COLO829 (cell line): ENCODE measurements around the gene CSTF2T.
A peak's percentile ranks its signal among the peaks of the same experiment; 100 is the strongest.

Experiments used
- DNase-seq: peaks from one replicate; pipeline ENCODE4 v3.0.0; 2012; ENCODE audit warnings: low spot score

The CSTF2T gene

GRCh38 chr10:51699475-51700227 lies at the start of gene CSTF2T:
TSS of gene CSTF2T (minus strand) at chr10:51699595. CDS start at chr10:51699549, 46 bp downstream.
- DNase-seq, result peak; percentile 40

- no peak for DNase-seq
These were observed 49.6 kb upstream of the CSTF2T start for GRCh38 chr10:51748959-51749358.

GRCh38 chr10:51747216-51747615 lies 47.8 kb upstream of the CSTF2T start:
- no peak for DNase-seq

- DNase-seq, result no peak
These were observed 46.0 kb upstream of the CSTF2T start for GRCh38 chr10:51745397-51745796.

GRCh38 chr10:51744235-51745000 lies 45.0 kb upstream of the CSTF2T start:
- no peak for DNase-seq

GRCh38 chr10:51743146-51743545 lies 43.8 kb upstream of the CSTF2T start:
- DNase-seq, result no peak

DNA sequence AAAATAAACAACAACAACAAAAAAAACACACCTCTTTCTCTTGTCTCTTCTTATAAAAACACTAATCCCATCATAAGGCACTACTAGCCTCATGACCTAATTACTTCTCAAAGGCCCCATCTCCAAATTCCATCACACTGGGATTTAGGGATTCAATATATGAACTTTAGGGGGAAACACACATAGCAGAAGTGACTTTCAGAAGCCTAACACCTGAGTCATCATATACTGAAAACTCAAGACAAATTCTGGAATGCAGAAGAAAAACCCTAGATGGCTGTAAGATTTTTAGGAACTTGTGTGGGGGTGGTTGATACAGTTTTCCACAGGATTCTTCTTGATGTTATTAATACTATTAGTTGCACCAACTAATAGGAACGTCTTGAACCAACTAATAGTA lies 33.7 kb upstream of the CSTF2T start:
- no peak for DNase-seq

DNA sequence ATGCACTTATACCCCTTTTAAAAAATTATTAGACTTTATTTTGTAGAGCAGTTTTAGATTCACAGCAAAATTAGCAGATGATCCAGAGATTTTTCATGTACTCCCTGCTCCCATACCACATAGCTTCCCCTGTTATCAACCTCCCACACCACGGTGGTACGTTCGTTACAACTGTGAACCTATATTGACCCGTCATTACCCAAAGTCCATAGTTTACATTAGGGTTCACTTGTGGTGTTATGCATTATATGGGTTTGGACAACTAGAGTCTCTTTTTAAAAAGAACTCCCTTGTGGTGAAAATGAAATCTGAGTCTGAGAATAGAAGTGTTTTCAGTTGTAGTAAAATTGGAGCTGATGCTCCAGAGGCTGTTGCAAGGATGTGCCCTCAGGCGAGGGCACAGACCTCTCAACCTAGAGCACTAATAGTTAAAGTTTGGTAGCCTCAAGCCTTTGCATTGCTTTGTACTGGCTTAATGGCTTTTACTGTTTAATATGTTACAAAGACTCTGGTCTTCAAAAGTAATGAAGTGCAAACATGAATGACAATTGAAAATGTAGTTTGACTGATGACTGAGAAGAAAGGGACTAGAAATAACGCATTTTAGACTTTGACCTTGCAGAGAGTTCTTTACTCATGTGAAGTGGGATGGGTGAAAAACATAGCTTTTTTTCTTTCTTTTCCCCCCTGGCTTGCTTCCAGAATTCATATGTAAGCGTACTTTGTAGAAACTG lies 30.6 kb upstream of the CSTF2T start:
- DNase-seq, result no peak

- DNase-seq, result no peak
These were observed 24.6 kb upstream of the CSTF2T start for GRCh38 chr10:51724038-51724437.

GRCh38 chr10:51718804-51719291 lies 19.5 kb upstream of the CSTF2T start:
- no peak for DNase-seq

DNA sequence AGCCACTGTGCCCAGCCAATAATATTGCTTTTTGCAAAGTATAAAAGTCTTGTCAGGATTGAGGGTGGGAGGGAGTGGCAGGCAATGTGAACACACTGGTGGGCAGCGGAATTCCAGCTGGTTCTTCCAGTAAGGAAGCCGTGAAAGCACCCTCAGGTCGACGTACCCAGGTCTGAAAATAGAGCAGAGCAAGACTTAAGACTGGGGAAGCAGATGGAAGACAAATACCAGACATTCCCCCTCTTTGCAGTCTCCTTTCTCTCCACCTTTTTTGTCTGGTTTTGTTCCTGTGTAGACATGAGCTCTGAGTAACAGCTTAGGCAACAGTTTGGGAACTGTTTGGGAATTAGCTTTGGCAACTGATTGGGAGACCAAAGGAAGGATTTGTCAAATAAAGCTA lies 17.6 kb upstream of the CSTF2T start:
- DNase-seq, result no peak

DNA sequence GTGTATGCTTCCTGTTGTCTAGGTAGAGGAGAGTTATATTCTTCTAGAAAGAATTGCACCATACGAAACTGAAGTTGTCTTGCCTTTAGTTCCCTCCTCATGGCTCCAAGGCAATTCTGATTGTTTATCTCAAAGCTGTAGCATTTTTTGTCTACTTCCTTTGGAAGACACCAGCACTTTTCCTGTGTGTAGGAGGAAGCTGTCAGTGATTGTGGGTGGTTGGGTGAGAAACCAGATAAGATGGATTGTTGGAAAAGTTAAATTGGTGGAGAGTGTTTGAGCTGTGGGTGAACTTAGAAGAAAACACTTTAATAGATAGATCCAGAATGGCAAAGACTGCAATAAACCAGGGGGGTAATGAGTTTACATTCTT lies 12.1 kb upstream of the CSTF2T start:
- DNase-seq, result no peak

DNA sequence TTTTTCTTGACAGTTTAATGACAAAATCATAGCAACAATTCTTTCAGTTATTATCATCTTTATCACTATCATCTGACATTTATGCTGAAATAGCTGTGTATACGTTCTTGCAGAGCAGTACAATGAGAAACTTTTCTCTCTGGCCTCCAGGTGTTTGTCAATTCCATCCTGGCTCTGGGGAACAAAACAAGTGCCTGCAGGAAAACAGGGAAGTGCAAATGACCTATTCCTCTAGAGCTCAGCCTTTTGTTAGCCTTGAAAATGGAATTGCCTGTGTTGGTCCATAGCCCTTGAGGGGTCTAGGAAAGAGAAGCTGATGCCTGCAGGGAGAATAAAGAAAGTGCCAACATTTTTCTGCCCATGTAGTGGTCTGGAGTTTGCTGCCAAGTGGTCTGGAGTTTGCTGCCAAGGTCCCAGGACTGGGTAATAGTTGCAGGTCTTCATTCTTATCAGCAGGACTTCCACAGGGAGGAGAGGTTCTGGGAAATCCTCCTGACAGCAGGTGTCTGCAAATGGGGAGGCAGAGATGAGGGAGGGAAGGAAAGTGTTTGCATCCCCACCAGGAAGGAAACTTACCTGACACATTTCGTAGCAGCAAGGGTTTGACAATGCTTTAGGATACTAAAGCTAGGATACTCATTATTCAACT lies 10.1 kb upstream of the CSTF2T start:
- DNase-seq, result no peak

- no peak for DNase-seq
These were observed 9.2 kb upstream of the CSTF2T start for GRCh38 chr10:51708609-51709008.

DNA sequence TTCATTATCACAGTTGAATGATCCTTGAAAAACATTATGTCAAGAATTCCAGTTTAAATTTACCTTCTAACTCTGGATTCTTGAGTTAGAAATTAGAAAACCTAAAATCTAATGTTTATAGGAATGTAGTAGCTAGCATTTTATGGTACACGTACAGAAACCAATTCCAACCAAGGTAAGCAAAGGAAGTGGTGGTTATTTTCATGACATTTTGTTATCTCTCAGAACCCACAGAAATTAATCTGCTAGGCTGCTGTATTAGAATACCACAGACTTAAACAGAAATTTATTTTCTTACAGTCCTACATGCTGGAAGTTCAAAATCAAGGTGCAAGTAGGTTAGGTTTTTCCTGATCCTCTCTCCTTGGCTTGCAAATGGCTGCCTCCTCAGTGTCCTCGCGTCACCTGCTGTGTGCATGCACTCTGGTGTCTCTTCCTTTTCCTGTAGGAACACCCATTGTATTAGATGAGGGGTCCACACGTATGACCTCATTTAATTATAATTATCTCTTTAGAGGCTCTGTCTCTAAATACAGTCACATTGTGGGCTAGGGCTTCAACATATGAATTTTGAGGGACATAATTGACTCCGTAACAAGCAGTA lies 8.5 kb upstream of the CSTF2T start:
- no peak for DNase-seq

- no peak for DNase-seq
These were observed 8.0 kb upstream of the CSTF2T start for GRCh38 chr10:51707392-51707791.

DNA sequence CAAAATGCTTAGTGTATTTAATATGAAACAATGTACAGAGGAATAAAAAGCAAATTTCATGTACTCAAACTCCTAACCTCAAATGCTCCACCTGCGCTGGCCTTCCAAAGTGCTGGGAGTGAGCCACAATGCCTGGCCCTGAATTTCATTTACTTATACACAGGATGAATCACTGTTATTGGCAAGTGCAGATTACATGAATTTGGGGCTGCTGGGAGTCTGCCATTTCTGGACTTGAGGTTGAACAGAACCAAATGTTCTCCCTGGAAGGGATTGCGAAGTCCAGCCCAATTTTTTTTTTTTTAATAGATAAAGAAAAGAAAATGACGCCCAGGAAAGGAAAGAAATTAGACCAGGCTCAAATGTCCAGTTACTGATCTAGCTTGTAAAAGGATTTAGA lies 6.8 kb upstream of the CSTF2T start:
- no peak for DNase-seq

DNA sequence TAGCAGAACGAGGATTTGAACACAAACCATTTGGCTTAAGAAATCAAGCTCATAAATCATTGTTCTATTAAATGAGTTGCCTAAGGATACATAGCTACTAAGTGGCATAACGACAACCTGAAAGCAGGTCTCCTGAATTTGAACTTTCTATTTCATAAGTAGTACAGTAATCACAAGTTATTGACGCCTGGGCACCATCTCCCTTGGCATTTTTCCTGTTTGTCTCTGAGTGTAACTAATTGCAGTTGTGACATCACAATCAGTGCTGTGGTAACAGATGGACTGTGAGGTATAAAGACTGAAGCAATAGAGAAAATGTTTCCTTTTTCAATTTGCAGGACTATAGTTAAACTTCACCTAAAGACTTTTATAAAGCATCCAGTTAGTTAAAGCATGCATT lies 6.4 kb upstream of the CSTF2T start:
- DNase-seq, result no peak

DNA sequence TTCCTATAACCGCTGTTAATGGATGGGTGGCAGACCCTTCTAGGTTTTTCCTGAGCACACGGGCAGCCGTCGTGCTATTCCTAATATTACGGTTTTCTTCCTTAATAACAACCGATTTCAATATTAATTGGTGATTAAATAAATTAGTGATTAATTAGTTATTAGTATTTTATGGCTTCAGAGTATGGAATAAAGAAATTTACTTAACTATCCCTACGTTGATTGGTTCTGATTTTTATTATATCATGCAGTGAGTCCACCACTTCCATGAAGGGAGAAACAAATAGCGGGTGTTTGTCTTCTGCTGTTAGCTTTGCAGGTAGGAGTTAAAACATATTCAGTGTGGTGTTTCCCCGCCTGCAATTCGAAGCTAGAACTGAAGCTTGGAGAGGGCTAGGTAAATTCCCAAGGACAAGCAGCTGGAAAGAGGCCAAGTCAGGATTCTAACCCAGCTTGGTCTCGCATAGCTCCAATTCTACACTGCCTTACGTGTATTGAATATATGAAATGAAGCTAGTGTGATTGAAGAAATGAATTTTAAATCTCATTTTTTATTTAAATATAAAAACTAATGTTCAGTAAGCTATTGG lies 928 bp upstream of the CSTF2T start:
- DNase-seq, result no peak

DNA sequence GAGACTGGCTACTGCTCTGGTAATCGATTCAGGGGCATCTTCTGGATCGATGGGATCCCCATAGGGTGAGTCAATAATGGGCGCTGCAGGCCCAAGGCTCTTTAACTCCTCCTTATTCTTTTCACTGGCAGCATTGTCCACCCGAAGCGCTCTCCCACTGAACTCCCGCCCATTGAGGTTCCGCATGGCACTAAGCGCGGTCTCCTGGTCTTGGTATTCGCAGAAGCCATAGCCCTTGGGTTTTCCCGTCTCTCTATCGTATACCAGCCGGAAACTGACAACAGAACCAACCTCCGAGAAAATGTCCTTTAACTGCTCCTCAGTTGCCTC lies 285 bp downstream of the CSTF2T start:
- no peak for DNase-seq

GRCh38 chr10:51698473-51699063 lies 827 bp downstream of the CSTF2T start:
- no peak for DNase-seq
